Measurements from ENCODE around the gene DEXI. TPM values are rescaled to one million over a fixed set of nuclear protein-coding genes. Genes with fewer than 3 reads are reported as not detected.

The DEXI gene
- total and polyA plus RNA-seq, 2 of the 13 experiments (the other 11 are each of a cell fraction or from before 2014, with no cell fraction given), result 51.5 to 70.4 TPM

DNA sequence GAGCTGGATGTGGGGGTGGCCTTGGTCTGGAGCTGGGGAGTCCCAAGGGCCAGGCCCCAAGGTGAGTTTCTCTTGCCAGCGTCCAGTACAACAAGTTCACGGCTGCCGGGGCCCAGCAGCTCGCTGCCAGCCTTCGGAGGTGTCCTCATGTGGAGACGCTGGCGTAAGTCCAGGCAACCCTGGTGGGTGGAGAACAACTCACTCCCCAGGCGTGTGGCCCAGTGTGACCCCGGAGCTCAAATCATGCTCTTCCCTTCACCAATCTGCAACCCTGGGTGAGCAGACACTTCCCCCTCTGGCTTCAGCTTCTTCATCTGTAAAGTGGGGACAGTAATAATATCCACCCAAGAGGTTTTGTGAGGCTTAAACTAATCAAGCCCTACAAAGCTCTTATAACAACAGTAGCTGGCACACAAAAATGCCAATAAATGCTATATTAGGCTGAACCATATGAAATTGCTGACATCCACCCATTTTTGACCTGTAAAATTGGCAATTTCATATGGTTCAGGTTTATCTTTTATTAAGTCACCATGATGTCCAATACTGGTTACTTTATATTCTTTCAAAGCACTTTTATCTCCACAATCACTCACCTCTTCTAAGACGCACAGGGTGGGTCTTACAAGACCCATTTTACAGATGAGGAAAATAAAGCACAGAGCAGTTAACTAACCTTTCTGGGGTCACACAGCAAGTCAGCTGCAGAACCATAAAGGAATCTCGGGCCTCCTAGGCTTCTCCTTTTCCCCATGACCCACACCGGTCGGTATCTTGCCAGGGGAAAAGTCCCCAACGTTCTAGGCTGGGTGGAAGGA is 19.7 kb downstream of the DEXI start (continued):
- TF ChIP-seq, protein P1, sequence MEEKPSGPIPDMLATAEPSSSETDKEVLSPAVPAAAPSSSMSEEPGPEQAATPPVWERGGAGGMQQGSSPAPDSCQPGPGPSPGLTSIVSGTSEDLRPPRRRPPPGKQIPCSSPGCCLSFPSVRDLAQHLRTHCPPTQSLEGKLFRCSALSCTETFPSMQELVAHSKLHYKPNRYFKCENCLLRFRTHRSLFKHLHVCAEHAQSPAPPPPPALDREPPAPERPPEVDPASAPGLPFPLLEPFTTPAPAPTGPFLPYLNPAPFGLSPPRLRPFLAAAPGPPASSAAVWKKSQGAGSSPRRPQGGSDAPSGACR (CRISPR knock-in tag; IDR thresholded peaks at IDR 0.05), result no peak
- no peak for TF ChIP-seq ELF4 (CRISPR knock-in tag; IDR thresholded peaks at IDR 0.05; ENCODE audit: borderline replicate concordance)
- TF ChIP-seq ZNF501 (CRISPR knock-in tag; IDR thresholded peaks at IDR 0.05), result no peak
- TF ChIP-seq RCOR2 (CRISPR knock-in tag; IDR thresholded peaks at IDR 0.05), result peak; percentile 66; the same call in 1 of the 2 replicates
- no peak for TF ChIP-seq CREM (IDR thresholded peaks at IDR 0.05)
- no peak for TF ChIP-seq CREM (CRISPR knock-in tag; IDR thresholded peaks at IDR 0.05)
- no peak for TF ChIP-seq ZFP1 (CRISPR knock-in tag; IDR thresholded peaks at IDR 0.05)
- TF ChIP-seq, protein P2, sequence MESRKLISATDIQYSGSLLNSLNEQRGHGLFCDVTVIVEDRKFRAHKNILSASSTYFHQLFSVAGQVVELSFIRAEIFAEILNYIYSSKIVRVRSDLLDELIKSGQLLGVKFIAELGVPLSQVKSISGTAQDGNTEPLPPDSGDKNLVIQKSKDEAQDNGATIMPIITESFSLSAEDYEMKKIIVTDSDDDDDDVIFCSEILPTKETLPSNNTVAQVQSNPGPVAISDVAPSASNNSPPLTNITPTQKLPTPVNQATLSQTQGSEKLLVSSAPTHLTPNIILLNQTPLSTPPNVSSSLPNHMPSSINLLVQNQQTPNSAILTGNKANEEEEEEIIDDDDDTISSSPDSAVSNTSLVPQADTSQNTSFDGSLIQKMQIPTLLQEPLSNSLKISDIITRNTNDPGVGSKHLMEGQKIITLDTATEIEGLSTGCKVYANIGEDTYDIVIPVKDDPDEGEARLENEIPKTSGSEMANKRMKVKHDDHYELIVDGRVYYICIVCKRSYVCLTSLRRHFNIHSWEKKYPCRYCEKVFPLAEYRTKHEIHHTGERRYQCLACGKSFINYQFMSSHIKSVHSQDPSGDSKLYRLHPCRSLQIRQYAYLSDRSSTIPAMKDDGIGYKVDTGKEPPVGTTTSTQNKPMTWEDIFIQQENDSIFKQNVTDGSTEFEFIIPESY (CRISPR knock-in tag; IDR thresholded peaks at IDR 0.05), result no peak
- peak; percentile 58; the same call in 1 of the 2 replicates for TF ChIP-seq ZBTB7A (CRISPR knock-in tag; IDR thresholded peaks at IDR 0.05)
- TF ChIP-seq ESRRA (CRISPR knock-in tag; IDR thresholded peaks at IDR 0.05; ENCODE audit: low read depth), result no peak
- TF ChIP-seq RNF2 (conservative IDR thresholded peaks at IDR 0.05; ENCODE audit: low read depth), result no peak
- peak; percentile 49; the same call in 1 of the 2 replicates for TF ChIP-seq MAFF (IDR thresholded peaks at IDR 0.05; ENCODE audit: low read depth, low read length)
- TF ChIP-seq, protein P3, sequence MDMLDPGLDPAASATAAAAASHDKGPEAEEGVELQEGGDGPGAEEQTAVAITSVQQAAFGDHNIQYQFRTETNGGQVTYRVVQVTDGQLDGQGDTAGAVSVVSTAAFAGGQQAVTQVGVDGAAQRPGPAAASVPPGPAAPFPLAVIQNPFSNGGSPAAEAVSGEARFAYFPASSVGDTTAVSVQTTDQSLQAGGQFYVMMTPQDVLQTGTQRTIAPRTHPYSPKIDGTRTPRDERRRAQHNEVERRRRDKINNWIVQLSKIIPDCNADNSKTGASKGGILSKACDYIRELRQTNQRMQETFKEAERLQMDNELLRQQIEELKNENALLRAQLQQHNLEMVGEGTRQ (IDR thresholded peaks at IDR 0.05; ENCODE audit: low read depth, low read length), result no peak
- TF ChIP-seq, protein P3 (CRISPR knock-in tag; IDR thresholded peaks at IDR 0.05; ENCODE audit: borderline replicate concordance), result no peak
- TF ChIP-seq EHMT2 (IDR thresholded peaks at IDR 0.05; ENCODE audit: borderline replicate concordance, low read depth, low read length), result no peak
- TF ChIP-seq NR2F6 (IDR thresholded peaks at IDR 0.05), result no peak
- peak; percentile 37; the same call in 1 of the 2 replicates for TF ChIP-seq NR2F6 (CRISPR knock-in tag; IDR thresholded peaks at IDR 0.05)
- TF ChIP-seq PAF1 (CRISPR knock-in tag; IDR thresholded peaks at IDR 0.05), result no peak
- no peak for TF ChIP-seq ZNF101 (CRISPR knock-in tag; IDR thresholded peaks at IDR 0.05; ENCODE audit: borderline replicate concordance, low read depth)
- TF ChIP-seq MATR3 (CRISPR knock-in tag; IDR thresholded peaks at IDR 0.05), result no peak
- no peak for TF ChIP-seq NCOA5 (CRISPR knock-in tag; IDR thresholded peaks at IDR 0.05)
- TF ChIP-seq, protein P4, sequence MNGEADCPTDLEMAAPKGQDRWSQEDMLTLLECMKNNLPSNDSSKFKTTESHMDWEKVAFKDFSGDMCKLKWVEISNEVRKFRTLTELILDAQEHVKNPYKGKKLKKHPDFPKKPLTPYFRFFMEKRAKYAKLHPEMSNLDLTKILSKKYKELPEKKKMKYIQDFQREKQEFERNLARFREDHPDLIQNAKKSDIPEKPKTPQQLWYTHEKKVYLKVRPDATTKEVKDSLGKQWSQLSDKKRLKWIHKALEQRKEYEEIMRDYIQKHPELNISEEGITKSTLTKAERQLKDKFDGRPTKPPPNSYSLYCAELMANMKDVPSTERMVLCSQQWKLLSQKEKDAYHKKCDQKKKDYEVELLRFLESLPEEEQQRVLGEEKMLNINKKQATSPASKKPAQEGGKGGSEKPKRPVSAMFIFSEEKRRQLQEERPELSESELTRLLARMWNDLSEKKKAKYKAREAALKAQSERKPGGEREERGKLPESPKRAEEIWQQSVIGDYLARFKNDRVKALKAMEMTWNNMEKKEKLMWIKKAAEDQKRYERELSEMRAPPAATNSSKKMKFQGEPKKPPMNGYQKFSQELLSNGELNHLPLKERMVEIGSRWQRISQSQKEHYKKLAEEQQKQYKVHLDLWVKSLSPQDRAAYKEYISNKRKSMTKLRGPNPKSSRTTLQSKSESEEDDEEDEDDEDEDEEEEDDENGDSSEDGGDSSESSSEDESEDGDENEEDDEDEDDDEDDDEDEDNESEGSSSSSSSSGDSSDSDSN (CRISPR knock-in tag; IDR thresholded peaks at IDR 0.05), result 0 out of 2 replicates have a peak, but pooled peaks have one; percentile 34
